A549 (cell line): ENCODE measurements around the gene MAP3K4. TPM values are rescaled to one million over a fixed set of nuclear protein-coding genes. Genes with fewer than 3 reads are reported as not detected.

Source experiments
- ATAC-seq, 2 experiments: fragments of 200-7000 bp in 1 of 2; fragments of >200 bp in 1 of 2; cut with Nextera tagmentation in 1 of 2; cut with Tn5 transposase in 1 of 2; 3 replicates each; pipeline versions ENCODE4 v1.8.0 to v1.9.1; 2018 to 2020; ENCODE audit warnings: mild to moderate bottlenecking in 1 of 2, moderate library complexity in 1 of 2
- CTCF ChIA-PET: fragments of 300-600 bp; sonication (Branson Sonifier 250); formaldehyde crosslinking; extraction: SDS; loops from one replicate; lab custom pipeline; 2021; ENCODE audit warnings: antibody characterized with exemption, inconsistent platforms; lab: Yijun Ruan, JAX
- POLR2A ChIA-PET: fragments of 350-600 bp; formaldehyde crosslinking; extraction: SDS; loops from one replicate; lab custom pipeline; 2021; ENCODE audit warnings: antibody characterized with exemption, inconsistent platforms; lab: Yijun Ruan, JAX
- DNase-seq, 2 experiments: peaks; one replicate each; pipeline versions ENCODE4 v3.0.0 to v3.0.0-alpha.2; 2011 to 2016; ENCODE audit warnings: low read depth in 1 of 2, low spot score in 1 of 2
- FAIRE-seq: peaks from 2 replicates; lab custom pipeline; 2011; peaks lifted over from hg19 to GRCh38; lab: Jason Lieb, UNC
- H3K27ac ChIP-seq, 2 experiments: fragments of >200 bp; sonication (Bioruptor Twin); formaldehyde crosslinking; 3 replicates each; pipeline ENCODE4 v1.5.1; 2016 to 2017
- H3K4me1 ChIP-seq: fragments of >200 bp; sonication (Bioruptor Twin); formaldehyde crosslinking; 3 replicates; pipeline ENCODE4 v1.6.1; 2016
- H3K4me2 ChIP-seq: fragments of >200 bp; sonication (Bioruptor Twin); formaldehyde crosslinking; 3 replicates; pipeline ENCODE4 v1.6.1; 2016
- H3K4me3 ChIP-seq: fragments of >200 bp; sonication (Bioruptor Twin); formaldehyde crosslinking; 3 replicates; pipeline ENCODE4 v1.5.1; 2016
- H3K9me3 ChIP-seq: fragments of >200 bp; sonication (Bioruptor Twin); formaldehyde crosslinking; 3 replicates; pipeline ENCODE4 v1.6.1; 2016
- BHLHE40 ChIP-seq: IDR thresholded peaks from 2 replicates; pipeline ENCODE4 v1.6.1; 2012; ENCODE audit warnings: low read depth, low read length, inconsistent platforms
- CEBPB ChIP-seq, 2 experiments: fragments of >200 bp in 1 of 2; sonication (Bioruptor Twin) in 1 of 2; formaldehyde crosslinking in 1 of 2; IDR thresholded peaks; 2 replicates each; pipeline ENCODE4 v1.6.1; 2012 to 2016
- CHD2 ChIP-seq: fragments of 150-350 bp; IDR thresholded peaks from 2 replicates; pipeline ENCODE4 v1.6.1; 2014; ENCODE audit warnings: low read length; ENCODE audit not compliant: partially characterized antibody
- CHD4 ChIP-seq: fragments of 200-600 bp; sonication (generic); IDR thresholded peaks from 2 replicates; pipeline ENCODE4 v1.6.1; 2016; ENCODE audit warnings: antibody characterized with exemption, mild to moderate bottlenecking, borderline replicate concordance
- EHF ChIP-seq: fragments of 250-450 bp; sonication (Bioruptor Pico); IDR thresholded peaks from 2 replicates; pipeline ENCODE4 v1.5.0; 2020; ENCODE audit warnings: mild to moderate bottlenecking
- HDAC2 ChIP-seq: fragments of 200-600 bp; sonication (generic); IDR thresholded peaks from 2 replicates; pipeline ENCODE4 v1.6.1; 2016
- HEYL ChIP-seq: fragments of 250-450 bp; sonication (Bioruptor Pico); IDR thresholded peaks from 2 replicates; pipeline ENCODE4 v1.8.0; 2021; ENCODE audit warnings: mild to moderate bottlenecking, moderate library complexity
- MAFK ChIP-seq: fragments of 450-650 bp; IDR thresholded peaks from 2 replicates; pipeline ENCODE4 v1.6.1; 2014; ENCODE audit not compliant: partially characterized antibody
- NFE2L2 ChIP-seq: fragments of 150-350 bp; conservative IDR thresholded peaks from 2 replicates; pipeline ENCODE4 v1.6.1; 2014; ENCODE audit warnings: low read length
- NPAS2 ChIP-seq: fragments of 250-450 bp; sonication (Bioruptor Pico); IDR thresholded peaks from 2 replicates; pipeline ENCODE4 v1.8.0; 2022; ENCODE audit warnings: mild to moderate bottlenecking, moderate library complexity, borderline replicate concordance
- NR3C1 ChIP-seq: fragments of >200 bp; sonication (Bioruptor Twin); formaldehyde crosslinking; IDR thresholded peaks from 3 replicates; pipeline ENCODE4 v1.6.1; 2017
- PHF8 ChIP-seq: fragments of 200-600 bp; sonication (generic); IDR thresholded peaks from 2 replicates; pipeline ENCODE4 v1.6.1; 2016; ENCODE audit warnings: low read depth, mild to moderate bottlenecking, antibody characterized with exemption, moderate library complexity, borderline replicate concordance
- RAD21 ChIP-seq, 2 experiments: fragments of >200 bp in 1 of 2; sonication (Bioruptor Twin) in 1 of 2; formaldehyde crosslinking in 1 of 2; IDR thresholded peaks in 1 of 2; conservative IDR thresholded peaks in 1 of 2; 2 replicates in 1 of 2; 3 replicates in 1 of 2; pipeline ENCODE4 v1.6.1; 2012 to 2018; ENCODE audit warnings: inconsistent platforms in 1 of 2
- RNF2 ChIP-seq: fragments of 200-600 bp; sonication (generic); IDR thresholded peaks from 2 replicates; pipeline ENCODE4 v1.6.1; 2016; ENCODE audit warnings: low read depth, mild to moderate bottlenecking, antibody characterized with exemption, moderate library complexity, borderline replicate concordance
- SMC3 ChIP-seq: fragments of >200 bp; sonication (Bioruptor Twin); formaldehyde crosslinking; IDR thresholded peaks from 3 replicates; pipeline ENCODE4 v1.6.1; 2018; ENCODE audit warnings: inconsistent platforms
- TFCP2L1 ChIP-seq: fragments of 250-450 bp; sonication (Bioruptor Pico); IDR thresholded peaks from 2 replicates; pipeline ENCODE4 v1.5.0; 2021; ENCODE audit warnings: mild to moderate bottlenecking
- ZFP36 ChIP-seq: fragments of 450-650 bp; IDR thresholded peaks from 2 replicates; pipeline ENCODE4 v1.6.1; 2014; ENCODE audit warnings: borderline replicate concordance; ENCODE audit not compliant: partially characterized antibody
- WGBS: methylation state at CpG from one replicate; pipeline ENCODE4 v1.1.6; 2017; ENCODE audit errors: missing lambda C conversion rate; 5-methylcytosine and 5-hydroxymethylcytosine counted together
- polyA plus RNA-seq, 4 experiments: library from polyadenylated mRNA; depleted of rRNA in 3 of 4; stranded (reverse); fragments of >200 nt; fragmentation: RNase III in 1 of 4; extraction: RNeasy Plus Mini Kit Qiagen cat#74134 plus additional on column Dnase treatment in 1 of 4; gene quantifications; 2 replicates in 3 of 4; 3 replicates in 1 of 4; pipeline ENCODE4 v1.2.3, GENCODE V29; 2011 to 2017
- TF ChIP-seq, protein P1 (sequence below): IDR thresholded peaks from 2 replicates; pipeline ENCODE4 v1.6.1; 2012
- TF ChIP-seq, protein P2 (sequence below): fragments of 450-650 bp; IDR thresholded peaks from 2 replicates; pipeline ENCODE4 v1.6.1; 2014; ENCODE audit warnings: antibody characterized with exemption
- TF ChIP-seq, protein P3 (sequence below): fragments of 200-600 bp; sonication (generic); IDR thresholded peaks from 2 replicates; pipeline ENCODE4 v1.6.1; 2016; ENCODE audit warnings: antibody characterized with exemption, mild to moderate bottlenecking, moderate library complexity
- TF ChIP-seq, protein P4 (sequence below): IDR thresholded peaks from 2 replicates; pipeline ENCODE4 v1.6.1; 2012
- TF ChIP-seq, protein P5 (sequence below): fragments of 250-450 bp; sonication (Bioruptor Pico); IDR thresholded peaks from 2 replicates; pipeline ENCODE4 v1.5.0; 2020; ENCODE audit warnings: low read depth, mild to moderate bottlenecking, moderate library complexity

Gene MAP3K4
- polyA plus RNA-seq, 2 of the 4 experiments (the other 2 are of a cell fraction): 7.3 to 13.4 TPM

DNA sequence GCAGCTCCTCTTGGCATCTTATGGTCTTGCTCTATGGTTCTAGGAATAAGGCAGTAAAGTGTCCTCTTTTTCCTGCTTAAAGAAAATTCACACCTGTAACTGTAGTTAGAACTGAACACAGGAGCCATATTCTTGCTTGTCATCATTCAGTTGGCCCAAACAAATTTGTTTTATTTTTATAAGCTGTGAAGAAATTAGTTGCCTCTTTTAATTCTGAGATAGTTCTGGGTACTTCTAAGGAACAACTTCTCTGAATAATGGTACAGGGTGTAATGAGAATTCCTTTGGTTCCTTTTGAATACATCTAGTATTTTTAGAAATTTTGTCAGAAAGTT, 1.4 kb downstream of the MAP3K4 start:
- FAIRE-seq (no peak), ATAC-seq (no peak), DNase-seq (no peak)
- POLR2A ChIA-PET: no interaction called here
- peak overlapping the region; percentile 81 for H3K4me3 ChIP-seq
- H3K4me2 ChIP-seq: peak overlapping the region; percentile 86
- peaks cover 5% of the 10 kb centered on the region; the same call in 1 of the 3 replicates for H3K4me1 ChIP-seq
- H3K9me3 ChIP-seq: no peaks in the 10 kb centered on the region
- CTCF ChIA-PET: interaction anchor here (0.7 to 6.6 kb wide), 13 partner anchors 13 to 378 kb away, joined by 3 to 49 read pairs (median 3); no protein-coding TSS in a partner anchor
- TF ChIP-seq RAD21 (conservative IDR thresholded peaks at IDR 0.05 in 1 of 2, IDR thresholded peaks at IDR 0.05 in 1 of 2) (0 out of 5 replicates have a peak, but pooled peaks of 1 of the 2 experiments have one; percentile 3), HDAC2 (no peak)
- no peak overlapping the region for H3K27ac ChIP-seq

DNA sequence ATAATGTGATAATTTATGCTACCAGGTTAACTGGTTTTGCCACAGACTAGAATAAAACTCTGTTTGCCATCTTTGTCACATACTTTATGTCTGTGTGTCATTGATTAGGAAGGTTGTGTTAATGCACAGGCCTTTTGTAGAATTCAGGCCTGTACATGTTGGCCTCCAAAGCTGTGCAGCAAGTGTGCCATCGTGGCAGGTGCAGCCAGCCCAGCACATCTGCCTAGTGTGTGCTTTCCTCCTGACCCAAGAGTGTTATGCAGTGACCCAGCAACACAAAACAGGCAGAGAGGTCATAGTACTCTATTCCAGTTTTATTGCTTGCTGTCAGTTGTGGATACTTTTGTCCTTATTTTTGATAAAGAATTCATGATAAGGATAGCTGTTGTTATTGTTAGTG, 3.7 kb downstream of the MAP3K4 start:
- FAIRE-seq (no peak), DNase-seq (no peak), ATAC-seq (no peak)
- peaks cover 5% of the 10 kb centered on the region; the same call in 1 of the 3 replicates for H3K4me1 ChIP-seq
- CTCF ChIA-PET: interaction anchor here (0.7 to 6.6 kb wide), 2 partner anchors 64 to 378 kb away, joined by 3 to 49 read pairs; no protein-coding TSS in a partner anchor
- H3K4me2 ChIP-seq: no peak overlapping the region
- no peak overlapping the region for H3K27ac ChIP-seq
- WGBS: 88% methylated on average over 1 of the region's 1 CpG
- TF ChIP-seq, protein P1, sequence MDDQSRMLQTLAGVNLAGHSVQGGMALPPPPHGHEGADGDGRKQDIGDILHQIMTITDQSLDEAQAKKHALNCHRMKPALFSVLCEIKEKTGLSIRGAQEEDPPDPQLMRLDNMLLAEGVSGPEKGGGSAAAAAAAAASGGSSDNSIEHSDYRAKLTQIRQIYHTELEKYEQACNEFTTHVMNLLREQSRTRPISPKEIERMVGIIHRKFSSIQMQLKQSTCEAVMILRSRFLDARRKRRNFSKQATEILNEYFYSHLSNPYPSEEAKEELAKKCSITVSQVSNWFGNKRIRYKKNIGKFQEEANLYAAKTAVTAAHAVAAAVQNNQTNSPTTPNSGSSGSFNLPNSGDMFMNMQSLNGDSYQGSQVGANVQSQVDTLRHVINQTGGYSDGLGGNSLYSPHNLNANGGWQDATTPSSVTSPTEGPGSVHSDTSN: no peak
- TF ChIP-seq NFE2L2 (no peak), HEYL (no peak), RAD21 (conservative IDR thresholded peaks at IDR 0.05 in 1 of 2, IDR thresholded peaks at IDR 0.05 in 1 of 2) (no peak)
- TF ChIP-seq, protein P2, sequence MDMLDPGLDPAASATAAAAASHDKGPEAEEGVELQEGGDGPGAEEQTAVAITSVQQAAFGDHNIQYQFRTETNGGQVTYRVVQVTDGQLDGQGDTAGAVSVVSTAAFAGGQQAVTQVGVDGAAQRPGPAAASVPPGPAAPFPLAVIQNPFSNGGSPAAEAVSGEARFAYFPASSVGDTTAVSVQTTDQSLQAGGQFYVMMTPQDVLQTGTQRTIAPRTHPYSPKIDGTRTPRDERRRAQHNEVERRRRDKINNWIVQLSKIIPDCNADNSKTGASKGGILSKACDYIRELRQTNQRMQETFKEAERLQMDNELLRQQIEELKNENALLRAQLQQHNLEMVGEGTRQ: no peak
- TF ChIP-seq, protein P3, sequence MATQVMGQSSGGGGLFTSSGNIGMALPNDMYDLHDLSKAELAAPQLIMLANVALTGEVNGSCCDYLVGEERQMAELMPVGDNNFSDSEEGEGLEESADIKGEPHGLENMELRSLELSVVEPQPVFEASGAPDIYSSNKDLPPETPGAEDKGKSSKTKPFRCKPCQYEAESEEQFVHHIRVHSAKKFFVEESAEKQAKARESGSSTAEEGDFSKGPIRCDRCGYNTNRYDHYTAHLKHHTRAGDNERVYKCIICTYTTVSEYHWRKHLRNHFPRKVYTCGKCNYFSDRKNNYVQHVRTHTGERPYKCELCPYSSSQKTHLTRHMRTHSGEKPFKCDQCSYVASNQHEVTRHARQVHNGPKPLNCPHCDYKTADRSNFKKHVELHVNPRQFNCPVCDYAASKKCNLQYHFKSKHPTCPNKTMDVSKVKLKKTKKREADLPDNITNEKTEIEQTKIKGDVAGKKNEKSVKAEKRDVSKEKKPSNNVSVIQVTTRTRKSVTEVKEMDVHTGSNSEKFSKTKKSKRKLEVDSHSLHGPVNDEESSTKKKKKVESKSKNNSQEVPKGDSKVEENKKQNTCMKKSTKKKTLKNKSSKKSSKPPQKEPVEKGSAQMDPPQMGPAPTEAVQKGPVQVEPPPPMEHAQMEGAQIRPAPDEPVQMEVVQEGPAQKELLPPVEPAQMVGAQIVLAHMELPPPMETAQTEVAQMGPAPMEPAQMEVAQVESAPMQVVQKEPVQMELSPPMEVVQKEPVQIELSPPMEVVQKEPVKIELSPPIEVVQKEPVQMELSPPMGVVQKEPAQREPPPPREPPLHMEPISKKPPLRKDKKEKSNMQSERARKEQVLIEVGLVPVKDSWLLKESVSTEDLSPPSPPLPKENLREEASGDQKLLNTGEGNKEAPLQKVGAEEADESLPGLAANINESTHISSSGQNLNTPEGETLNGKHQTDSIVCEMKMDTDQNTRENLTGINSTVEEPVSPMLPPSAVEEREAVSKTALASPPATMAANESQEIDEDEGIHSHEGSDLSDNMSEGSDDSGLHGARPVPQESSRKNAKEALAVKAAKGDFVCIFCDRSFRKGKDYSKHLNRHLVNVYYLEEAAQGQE: no peak
- POLR2A ChIA-PET: no interaction called here
- no peaks in the 10 kb centered on the region for H3K9me3 ChIP-seq
- no peak overlapping the region for H3K4me3 ChIP-seq

DNA sequence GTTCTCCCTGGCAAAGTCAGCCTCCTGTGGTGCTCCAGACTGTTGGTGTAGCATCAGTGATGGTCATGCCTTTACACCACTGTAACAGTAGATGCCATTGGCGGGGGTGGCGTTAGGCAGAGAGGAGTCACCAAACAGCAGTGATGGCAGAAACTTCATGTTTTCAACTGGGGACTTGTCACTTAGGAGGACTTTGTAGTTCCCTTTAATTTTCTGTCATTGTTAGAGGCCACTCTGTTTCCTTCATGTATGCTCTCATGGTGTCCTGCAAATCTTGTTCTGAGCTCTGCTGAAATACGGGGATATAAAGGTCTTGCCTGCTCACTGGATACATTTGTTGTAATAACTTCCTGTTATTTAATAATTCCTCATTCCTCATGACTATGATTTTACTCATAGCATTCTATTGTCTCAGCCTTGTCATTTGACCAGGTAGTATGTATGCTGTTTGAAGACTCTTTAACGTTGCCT, 4.6 kb downstream of the MAP3K4 start:
- H3K27ac ChIP-seq: no peak overlapping the region
- no peak for TF ChIP-seq ZFP36
- TF ChIP-seq NR3C1: no peak
- no peak for TF ChIP-seq SMC3
- no peak for TF ChIP-seq CEBPB (IDR thresholded peaks at IDR 0.05)
- TF ChIP-seq CHD2: no peak
- TF ChIP-seq MAFK: no peak
- TF ChIP-seq PHF8: no peak
- no peak for TF ChIP-seq RNF2
- TF ChIP-seq, protein P4, sequence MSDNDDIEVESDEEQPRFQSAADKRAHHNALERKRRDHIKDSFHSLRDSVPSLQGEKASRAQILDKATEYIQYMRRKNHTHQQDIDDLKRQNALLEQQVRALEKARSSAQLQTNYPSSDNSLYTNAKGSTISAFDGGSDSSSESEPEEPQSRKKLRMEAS: no peak
- TF ChIP-seq CHD4: no peak
- TF ChIP-seq BHLHE40: no peak
- no peak for TF ChIP-seq TFCP2L1 (CRISPR knock-in tag)
- no peak for TF ChIP-seq NFE2L2
- TF ChIP-seq, protein P3: no peak
- TF ChIP-seq NPAS2 (CRISPR knock-in tag): no peak
- no peak for TF ChIP-seq EHF (CRISPR knock-in tag)
- TF ChIP-seq, protein P5, sequence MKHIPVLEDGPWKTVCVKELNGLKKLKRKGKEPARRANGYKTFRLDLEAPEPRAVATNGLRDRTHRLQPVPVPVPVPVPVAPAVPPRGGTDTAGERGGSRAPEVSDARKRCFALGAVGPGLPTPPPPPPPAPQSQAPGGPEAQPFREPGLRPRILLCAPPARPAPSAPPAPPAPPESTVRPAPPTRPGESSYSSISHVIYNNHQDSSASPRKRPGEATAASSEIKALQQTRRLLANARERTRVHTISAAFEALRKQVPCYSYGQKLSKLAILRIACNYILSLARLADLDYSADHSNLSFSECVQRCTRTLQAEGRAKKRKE (CRISPR knock-in tag): no peak
- CTCF ChIA-PET: interaction anchor here (0.7 to 6.6 kb wide), 2 partner anchors 65 to 377 kb away, joined by 3 to 49 read pairs; no protein-coding TSS in a partner anchor
- ATAC-seq (no peak), DNase-seq (no peak), FAIRE-seq (no peak)
- 64% methylated on average over 4 of the region's 4 CpGs for WGBS
- POLR2A ChIA-PET: no interaction called here
- H3K4me3 ChIP-seq: no peak overlapping the region
- H3K4me2 ChIP-seq: no peak overlapping the region
- peaks cover 6% of the 10 kb centered on the region; the same call in 1 of the 3 replicates for H3K4me1 ChIP-seq
- H3K9me3 ChIP-seq: no peaks in the 10 kb centered on the region
